GM19324 (cell line): ENCODE data around the gene ALOXE3.
"Not testable (repeated sequence)": the region's sequence is repeated elsewhere in the genome, so short reads cannot be mapped to it uniquely, and the experiment has no call there.

ENCODE experiments used
- ATAC-seq: cut with Tn5 transposase; IDR thresholded peaks from one replicate; pipeline ENCODE4 v1.9.1; 2021; ENCODE audit warnings: mild to moderate bottlenecking, moderate library complexity; ENCODE audit not compliant: unreplicated experiment, low FRiP score

Gene ALOXE3

DNA sequence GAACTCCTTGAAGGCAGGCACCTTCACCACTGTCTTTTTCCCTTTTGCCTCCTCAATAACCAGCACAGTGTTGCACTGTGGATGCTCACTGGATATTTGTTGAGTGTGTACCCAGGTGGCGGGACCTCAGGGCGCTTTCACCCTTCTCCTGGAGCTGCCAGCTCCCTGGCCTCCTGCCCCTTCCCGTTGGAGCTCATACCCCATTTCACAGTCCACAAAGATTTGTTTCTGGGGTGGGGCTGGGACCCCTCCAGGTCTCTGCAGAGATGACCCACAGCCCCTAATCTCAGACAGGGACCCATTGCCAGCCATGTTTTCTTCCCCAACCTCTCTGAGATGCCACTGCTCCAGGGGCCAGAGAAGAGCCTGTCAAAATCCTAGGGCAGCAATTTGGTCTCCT is 43.2 kb downstream of the ALOXE3 start:
- ATAC-seq, result no peak

DNA sequence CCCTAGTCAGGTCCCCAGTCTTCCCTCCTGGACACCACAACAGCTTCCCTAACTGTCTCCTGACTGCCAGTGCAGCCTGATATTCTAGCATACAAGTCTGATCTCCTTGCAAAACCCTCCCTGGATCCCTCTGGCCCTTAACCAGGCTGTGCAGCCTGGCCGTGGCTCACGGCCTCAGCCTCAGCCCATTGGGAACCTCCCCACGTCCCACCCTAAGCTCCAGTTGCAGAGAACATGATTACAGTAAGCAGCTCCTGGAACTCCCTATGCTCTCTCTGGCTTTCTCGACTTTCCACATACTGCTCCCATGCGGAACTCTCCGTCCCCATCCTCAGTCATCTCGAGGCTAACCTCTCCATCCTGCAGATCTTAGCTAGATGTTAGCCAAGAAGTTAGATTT is 43.8 kb downstream of the ALOXE3 start:
- ATAC-seq, result no peak

DNA sequence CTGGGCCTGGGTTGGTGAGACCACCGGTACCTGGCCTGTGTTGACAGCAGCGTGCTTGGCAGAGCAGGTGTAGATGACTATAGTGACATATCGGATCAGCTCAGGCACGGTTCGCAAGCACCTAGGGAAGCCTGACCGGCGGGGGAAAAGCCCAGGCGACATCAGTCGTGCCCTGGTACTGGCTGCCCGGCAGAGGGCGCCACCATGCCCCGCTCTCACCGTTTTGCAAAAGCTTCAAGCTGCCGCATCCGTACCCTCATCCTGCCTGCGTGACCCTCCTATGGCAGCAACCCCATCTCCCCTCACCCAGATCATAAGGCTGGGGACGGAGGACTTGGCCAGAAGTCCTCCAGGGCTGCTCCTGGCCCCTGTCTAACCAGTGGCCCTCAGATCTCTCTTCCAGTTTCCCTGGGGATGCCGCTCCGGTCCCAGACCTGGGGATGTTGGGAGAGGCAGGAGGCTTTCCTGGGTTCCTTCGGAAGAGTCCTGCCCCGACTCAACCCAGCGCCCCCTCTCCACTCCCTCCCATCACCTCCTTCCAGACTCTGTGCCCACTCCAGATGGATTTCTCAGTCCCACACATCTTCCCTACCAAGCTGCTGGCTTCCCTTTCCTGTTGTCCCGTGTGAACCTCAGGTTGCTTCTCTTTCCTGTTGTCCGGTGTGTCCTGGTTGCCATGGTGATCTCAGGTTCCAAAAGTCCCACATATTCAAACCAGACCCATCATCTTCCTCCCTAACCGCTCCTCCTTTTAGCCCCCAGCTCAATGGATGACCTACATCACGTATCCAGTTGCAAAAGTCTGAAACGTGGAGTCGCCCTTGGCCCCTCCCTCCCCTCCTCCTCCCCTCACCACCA is 44.5 kb downstream of the ALOXE3 start:
- ATAC-seq, result no peak

DNA sequence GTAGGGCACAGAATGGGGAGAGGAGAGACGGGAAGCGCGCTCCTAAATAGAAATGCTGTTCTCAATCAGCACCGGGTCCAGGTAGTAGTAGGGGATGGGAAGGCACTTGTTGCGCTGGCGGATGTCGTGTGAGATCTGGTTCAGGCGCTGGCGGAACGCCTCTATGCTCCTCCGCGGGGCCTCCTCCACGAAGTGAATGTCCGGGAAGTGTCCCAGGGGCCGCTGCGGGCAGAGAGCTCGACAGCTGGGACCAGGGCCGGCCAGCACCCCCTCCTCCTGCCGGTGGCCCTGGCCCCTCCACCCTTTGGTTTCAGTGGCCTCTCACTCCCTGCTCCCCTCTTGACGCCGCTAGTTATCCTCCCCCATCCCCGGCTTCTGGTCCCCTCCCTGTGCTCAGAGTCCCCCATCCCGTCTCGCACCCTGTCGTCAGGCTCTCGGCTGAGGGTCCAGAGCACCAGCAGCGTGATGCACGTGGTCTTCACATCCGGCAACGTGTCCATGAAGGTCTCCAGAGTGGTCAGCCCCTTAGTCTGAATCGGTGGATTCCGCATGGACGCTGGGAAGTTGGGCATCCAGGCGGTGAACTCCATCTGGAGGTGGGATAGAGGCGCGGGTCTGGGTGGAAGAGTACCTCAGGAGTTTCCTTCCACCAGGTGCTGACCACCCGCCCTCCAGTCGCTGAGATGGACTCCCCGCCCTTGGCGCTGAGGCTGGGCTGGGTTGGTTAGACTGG is 45.4 kb downstream of the ALOXE3 start:
- no peak for ATAC-seq

DNA sequence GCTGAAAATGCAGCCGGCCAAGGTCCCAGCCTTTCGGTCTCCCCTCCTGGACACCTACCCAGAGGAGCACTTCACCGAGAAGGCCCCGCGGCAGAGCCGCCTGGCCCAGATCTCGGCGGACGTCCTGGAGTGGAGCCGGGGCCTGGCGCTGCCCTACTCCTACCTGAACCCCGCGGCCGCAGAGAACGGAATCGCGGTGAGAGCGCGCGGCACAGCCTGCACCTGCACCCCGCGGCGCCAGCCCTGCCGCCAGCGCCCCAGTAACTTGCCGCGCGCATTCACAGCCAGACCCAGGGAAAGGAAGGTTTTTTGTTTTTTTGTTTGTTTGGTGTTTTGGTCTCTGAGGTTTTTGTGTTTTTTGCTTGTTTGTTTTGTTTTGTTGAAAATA is 46.0 kb downstream of the ALOXE3 start:
- no peak for ATAC-seq

DNA sequence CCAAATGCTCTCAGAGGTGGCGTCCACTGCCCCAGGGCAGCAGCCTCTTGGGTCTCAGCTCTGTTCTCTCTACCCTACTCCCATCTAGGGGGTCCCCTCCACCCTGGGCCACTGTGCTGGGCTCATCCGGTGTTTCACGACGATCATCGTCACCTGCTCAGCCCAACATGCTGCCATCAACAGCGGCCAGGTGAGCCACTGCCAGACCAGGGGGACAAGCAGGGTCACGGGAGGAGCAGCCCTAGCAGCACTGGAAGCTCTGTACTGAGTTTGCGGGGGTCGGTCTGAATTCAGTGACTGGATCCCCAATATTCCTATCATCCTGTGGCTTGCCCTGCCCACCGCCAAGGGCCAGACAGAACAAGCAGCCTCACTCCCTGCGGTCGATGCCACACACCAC is 46.8 kb downstream of the ALOXE3 start:
- ATAC-seq, result no peak

DNA sequence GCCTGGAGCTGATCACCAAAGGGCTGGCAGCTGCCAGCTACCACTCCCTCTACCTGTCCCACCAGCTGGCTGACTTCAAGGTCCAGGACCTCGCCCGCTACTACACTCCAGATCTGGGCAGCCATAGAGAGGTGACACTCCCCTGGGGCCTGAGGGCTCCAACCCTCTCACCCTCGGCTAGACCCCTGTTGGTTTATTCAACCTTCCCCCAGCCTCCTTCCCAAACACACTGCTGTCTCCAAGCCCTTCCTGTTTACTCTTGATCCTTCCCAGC is 48.8 kb downstream of the ALOXE3 start:
- ATAC-seq, result no peak

DNA sequence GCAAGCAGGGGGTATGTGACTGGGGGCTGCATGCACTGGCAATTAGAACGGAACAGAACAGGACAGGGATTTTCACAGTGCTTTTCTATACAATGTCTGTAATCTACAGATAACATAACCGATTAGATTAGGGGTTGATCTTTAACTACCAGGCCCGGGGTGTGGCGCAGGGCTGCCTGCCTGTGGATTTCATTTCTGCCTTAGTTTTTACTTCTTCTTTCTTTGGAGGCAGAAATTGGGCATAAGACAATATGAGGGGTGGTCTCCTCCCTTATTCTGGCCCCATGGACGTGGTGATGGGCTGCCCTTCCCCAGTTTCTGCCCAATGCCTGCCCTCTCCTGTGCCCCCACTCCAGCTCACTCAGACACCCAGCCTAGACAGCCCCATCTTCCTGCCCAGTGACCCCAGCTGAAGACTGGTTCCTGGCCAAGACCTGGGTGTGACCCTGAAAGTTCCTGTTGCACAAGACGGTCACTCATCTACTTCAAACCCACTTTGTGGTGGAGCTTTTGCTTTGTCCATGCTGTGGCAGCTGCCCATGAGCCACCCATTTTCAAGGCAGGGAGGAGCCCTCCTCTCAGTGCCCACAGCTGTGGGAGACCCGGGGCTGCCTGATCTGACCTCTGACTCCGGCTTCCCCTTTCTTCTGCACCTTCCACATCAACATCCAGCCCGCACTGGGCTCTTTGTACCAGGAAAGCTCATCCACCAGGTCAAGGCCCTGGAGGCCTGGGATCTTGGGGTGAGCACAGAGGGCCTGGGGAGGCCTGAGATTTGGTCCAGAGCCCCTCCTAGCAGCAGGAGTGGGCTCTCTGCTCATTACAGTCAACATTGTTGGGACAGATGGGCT is 49.4 kb downstream of the ALOXE3 start:
- ATAC-seq, result no peak

DNA sequence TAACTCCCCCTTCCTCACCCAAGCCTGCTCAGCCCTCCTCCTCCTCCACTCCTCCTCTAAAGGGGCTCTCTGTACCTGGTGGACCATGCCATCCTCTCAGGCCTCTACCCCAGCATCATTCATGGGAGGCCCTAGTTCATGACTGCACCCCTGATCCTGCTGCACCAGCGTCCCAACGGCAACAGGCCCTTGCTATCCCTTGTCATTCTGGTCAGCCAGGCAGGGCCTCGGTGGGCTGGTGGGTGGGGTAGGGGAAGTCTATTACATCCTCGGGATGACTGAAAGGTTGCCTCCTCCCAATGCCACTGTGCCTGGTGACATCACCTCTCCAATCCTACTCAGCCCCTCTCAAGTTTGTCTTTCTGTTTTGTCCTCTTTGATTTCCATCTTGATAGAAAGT is 50.5 kb downstream of the ALOXE3 start:
- ATAC-seq, result no peak

DNA sequence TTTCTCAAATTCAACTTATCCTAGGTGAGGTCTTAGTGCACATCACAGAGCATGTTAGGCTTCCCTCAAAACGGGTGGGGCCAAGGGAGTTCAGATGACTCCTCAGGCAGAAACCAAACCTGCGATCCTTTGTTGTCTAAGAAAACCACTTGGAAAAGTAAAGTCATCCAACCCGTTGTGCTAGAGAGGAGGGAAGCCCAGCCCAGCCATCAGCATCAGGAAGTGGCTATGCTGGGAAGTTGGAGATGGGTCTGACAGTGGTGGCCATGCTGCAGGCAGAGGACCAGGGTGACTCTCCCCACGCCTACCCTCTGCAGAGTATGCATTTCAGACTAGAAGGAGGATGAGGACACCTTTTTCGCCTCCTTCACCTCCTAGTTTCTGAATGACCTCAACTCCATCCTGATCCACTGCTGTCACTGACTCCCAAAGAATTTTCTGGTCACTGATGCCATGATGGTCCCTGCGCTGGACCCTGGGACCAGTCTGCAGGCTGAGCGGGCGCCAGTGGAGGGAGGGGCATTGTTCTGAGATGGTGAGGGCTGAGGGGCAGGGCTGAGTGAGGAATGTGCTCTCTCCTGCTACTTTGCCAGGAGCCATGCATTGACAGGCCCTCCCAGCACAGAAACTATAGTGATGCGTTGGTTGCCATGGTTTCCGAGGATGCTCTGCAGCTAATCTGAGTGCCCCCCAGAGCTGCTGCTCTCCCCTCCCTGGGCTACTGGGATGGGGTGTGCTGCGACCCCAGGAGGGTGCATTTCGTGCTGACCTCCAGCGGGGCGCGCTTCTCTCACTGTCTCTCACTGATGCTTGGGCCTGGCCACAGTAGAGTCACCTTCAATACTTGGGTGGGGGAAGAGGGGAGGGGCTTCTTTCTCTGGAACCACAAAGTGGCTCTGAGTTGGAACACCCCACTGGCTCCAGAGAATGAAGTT is 51.2 kb downstream of the ALOXE3 start:
- no peak for ATAC-seq

DNA sequence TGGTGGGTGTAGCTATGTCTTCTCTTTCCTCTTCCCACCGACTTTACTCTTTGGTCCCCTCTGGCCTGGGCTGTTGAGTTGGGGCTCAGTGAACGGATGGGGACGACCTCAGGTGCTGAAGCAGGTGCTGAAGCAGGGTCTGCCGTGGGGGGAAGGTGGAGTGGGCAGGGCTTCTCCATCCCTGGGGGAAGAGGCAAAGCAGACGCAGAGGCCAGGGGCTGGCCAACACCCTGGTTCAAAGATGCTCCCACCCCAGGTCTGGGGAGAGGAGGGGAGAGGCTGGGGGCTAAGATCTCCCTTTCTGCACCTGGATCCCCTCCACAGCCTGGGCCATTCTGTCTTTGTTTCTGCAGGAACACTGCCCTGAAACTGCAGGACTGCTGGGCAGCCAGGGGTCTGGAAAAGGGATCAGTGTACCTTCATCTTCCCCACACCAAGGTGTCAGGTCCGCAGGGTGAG is 53.7 kb downstream of the ALOXE3 start:
- no peak for ATAC-seq

DNA sequence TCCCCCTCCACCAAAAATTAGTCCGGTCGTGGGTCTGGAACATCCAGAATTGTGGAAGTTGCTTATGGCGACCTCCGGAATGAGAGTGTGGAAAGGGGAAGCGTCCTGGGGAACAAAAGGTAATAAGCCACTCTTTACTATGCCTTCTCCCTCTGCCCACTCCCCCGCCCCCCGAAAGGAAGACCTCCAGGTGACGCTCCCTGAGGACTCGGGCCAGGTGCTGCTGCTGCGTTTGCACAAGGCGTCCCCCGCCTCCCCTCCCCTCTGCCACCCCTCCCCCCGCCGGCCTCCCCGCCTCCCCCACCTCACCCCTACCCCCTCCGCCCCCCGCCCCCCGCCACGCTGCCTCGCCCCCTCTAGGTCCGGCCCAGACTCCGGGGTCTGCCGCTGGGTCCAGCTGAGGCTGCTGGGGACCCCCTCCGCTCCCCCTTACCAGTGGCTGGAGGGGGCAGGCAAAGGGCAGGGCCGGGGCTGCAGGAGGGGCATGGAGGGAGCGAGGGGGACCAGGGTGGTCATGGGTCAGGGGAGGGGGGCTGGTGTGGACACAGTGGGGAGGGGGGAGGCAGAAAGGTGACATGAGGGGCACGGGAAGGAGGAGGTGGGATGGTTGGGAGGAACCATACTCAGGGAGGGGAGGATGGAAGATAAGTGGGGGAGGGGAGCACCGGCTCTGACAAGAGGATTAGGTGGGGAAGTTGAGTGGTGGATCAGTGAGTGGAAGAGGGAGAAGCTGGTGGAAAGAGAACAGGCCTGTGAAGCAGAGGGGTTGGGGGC is 54.4 kb downstream of the ALOXE3 start:
- no peak for ATAC-seq

DNA sequence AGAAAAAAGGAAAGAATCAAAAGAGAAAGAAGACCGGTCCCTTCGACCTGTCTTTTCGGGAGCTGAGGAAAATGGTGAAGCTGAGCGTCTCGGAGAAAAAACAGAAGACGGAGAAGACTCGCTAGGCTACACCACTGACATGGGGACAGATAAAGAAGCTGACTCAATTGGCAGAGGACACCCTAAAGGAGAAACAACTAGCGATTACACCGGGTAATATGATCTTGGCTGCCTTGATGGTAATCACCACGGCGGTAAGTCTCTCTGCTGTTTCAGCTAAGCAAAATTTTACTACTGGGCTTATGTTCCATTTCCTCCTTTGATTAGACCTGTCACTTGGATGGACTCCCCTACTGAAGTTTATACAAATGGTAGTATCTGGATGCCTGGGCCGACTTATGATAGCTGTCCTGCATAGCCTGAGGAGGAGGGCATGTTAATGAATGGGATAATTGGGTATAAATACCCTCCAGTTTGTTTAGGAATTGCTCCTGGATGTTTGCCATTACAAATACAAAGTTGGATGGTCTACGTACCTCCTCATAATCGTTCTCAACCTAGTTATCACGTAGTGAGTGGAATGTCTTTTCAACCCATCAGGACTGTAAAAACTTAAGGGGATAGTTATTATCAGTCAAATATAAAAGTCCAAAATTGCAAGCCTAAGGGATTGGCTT is 55.4 kb downstream of the ALOXE3 start:
- ATAC-seq, result no peak

DNA sequence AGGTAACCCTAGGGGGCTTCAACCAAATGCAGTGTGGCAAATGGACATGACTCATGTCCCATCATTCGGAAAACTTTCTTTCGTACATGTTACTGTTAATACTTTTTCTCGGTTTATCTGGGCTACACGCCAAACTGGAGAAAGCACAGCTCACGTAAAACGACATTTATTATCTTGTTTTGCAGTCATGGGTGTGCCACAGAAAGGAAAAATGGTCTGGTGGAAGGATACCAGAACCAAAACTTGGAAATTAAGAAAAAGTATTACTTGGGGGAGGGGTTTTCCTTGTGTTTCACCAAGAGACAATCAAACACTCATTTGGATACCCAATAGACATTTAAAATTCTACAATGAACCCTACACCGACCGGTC is 55.9 kb downstream of the ALOXE3 start:
- ATAC-seq, result no peak

DNA sequence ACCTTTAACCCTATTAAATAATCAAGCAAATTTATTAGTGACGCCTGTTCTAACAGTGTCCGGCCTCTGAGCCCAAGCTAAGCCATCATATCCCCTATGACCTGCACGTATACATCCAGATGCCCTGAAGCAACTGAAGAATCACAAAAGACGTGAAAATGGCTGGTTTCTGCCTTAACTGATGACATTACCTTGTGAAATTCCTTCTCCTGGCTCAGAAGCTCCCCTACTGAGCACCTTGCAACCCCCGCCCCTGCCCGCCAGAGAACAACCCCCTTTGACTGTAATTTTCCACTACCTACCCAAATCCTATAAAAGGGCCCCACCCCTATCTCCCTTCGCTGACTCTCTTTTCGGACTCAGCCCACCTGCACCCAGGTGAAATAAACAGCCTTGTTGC is 56.5 kb downstream of the ALOXE3 start:
- not testable (repeated sequence) for ATAC-seq

DNA sequence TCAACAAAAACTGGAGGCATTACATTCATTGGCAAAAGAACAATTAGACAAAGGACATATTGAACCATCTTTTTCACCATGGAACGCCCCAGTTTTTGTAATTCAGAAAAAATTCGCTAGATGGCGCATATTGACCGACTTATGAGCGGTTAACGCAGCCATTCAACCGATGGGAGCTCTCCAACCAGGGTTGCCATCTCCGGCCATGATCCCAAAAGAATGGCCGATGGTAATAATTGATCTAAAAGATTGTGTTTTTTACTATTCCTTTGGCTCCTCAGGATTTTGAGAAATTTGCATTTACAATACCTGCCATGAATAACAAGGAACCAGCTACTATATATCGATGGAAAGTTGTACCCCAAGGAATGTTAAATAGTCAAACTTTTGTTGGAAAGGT is 58.0 kb downstream of the ALOXE3 start:
- ATAC-seq, result no peak

DNA sequence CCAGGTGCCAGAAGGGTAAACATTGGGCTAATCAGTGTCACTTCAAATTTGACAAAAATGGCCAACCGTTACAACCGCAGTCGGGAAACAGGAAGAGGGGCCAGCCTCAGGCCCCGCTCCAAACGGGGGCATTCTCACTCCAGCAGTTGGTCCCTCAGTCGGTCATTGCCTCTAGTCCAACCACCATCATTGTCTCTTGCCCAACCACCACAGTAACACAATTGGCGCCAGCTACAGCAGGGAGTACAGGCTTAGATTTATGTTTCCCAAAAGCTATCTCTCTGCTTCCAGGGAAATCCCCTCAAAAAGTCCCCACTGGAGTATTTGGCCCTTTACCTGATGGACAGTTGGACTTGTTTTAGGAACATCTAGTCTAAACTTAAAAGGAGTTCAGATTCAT is 59.2 kb downstream of the ALOXE3 start:
- no peak for ATAC-seq

DNA sequence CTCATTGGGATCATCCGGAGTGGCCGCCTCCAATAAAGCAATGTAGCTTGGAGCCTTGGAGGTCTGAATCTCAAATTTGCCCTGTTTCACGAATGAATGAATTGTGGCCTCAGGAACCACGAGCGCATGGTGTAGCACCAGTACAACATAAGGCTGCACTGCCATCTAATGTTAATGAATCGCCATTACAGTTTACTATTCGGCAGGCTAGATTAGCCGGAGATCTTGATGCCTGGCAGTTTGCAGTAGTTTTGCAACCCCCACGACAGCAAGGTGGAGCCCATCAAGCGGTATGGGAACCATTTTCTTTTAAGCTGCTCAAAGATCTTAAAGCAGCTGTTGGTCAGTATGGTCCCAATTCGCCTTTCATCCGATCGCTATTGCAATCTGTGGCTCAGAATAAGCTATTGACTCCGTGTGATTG is 60.6 kb downstream of the ALOXE3 start:
- ATAC-seq, result no peak
